Esophagus (tissue), 2 donors: ENCODE results near the gene PDCD4. TPM values are rescaled to one million over a fixed set of nuclear protein-coding genes. Genes with fewer than 3 reads are reported as not detected.

Experiments
- polyA plus RNA-seq, 2 donors: library from polyadenylated mRNA; stranded (reverse); fragments of 200-250 nt; gene quantifications; one replicate each; pipeline ENCODE4 v1.2.3, GENCODE V29; 2013
- donor health status: healthy with polysubstance abuse.
- donor health status: Bipolar disorder and iron deficiency.

The PDCD4 gene
- polyA plus RNA-seq, 2 donors = 116 to 203 TPM

Other genes with a start within 250 kb of the PDCD4 start
- gene RBM20, start 227.6 kb upstream of the PDCD4 start, polyA plus RNA-seq = 1 to 10 TPM; 2.7 to 7.2 TPM
- gene BBIP1, start 47.3 kb downstream of the PDCD4 start, polyA plus RNA-seq = 10 to 100 TPM; 10.9 to 14.7 TPM
- gene SHOC2, start 47.7 kb downstream of the PDCD4 start, polyA plus RNA-seq = 10 to 100 TPM; 15.3 to 16.6 TPM
- gene ADRA2A, start 205.1 kb downstream of the PDCD4 start, polyA plus RNA-seq = under 1 TPM; 0.08 to 0.51 TPM